ENCODE measurements around the gene COL4A6.

COL4A6 gene

GRCh38 chrX:108156934-108157466 is 281.2 kb downstream of the COL4A6 start:
- no peak for DNase-seq

GRCh38 chrX:108156082-108156481 is 282.1 kb downstream of the COL4A6 start:
- no peak for DNase-seq

GRCh38 chrX:108148524-108148923 is 289.7 kb downstream of the COL4A6 start:
- no peak for DNase-seq

GRCh38 chrX:108138814-108139702 is 299.2 kb downstream of the COL4A6 start:
- peak; percentile 3 to 4 for DNase-seq

- no peak for DNase-seq
Measured at GRCh38 chrX:108134724-108135123, 303.5 kb downstream of the COL4A6 start.

GRCh38 chrX:108132876-108133275 is 305.3 kb downstream of the COL4A6 start:
- no peak for DNase-seq

GRCh38 chrX:108132034-108132433 is 306.2 kb downstream of the COL4A6 start:
- DNase-seq: no peak

GRCh38 chrX:108131471-108131870 is 306.8 kb downstream of the COL4A6 start:
- DNase-seq: no peak

GRCh38 chrX:108130889-108131288 is 307.3 kb downstream of the COL4A6 start:
- DNase-seq: no peak

GRCh38 chrX:108127152-108127551 is 311.1 kb downstream of the COL4A6 start:
- no peak for DNase-seq

- peak in 1 of 2 donors; percentile 2 for DNase-seq
Measured at GRCh38 chrX:108126661-108127060, 311.6 kb downstream of the COL4A6 start.

- no peak for DNase-seq
Measured at GRCh38 chrX:108123591-108124366, 314.4 kb downstream of the COL4A6 start.

GRCh38 chrX:108122748-108123147 is 315.5 kb downstream of the COL4A6 start:
- DNase-seq: no peak

GRCh38 chrX:108121291-108121690 is 316.9 kb downstream of the COL4A6 start:
- DNase-seq: no peak

- DNase-seq: no peak
Measured at GRCh38 chrX:108117988-108118387, 320.2 kb downstream of the COL4A6 start.

GRCh38 chrX:108114541-108114940 is 323.7 kb downstream of the COL4A6 start:
- DNase-seq: no peak

Data from inflammatory macrophage (primary cell).